GM18858 (cell line): ENCODE measurements around the gene ANAPC15.
"Not testable (repeated sequence)": the region's sequence is repeated elsewhere in the genome, so short reads cannot be mapped to it uniquely, and the experiment has no call there.

ENCODE experiments used
- ATAC-seq: cut with Tn5 transposase; IDR thresholded peaks from one replicate; pipeline ENCODE4 v1.9.1; 2021; ENCODE audit not compliant: unreplicated experiment

The ANAPC15 gene

DNA sequence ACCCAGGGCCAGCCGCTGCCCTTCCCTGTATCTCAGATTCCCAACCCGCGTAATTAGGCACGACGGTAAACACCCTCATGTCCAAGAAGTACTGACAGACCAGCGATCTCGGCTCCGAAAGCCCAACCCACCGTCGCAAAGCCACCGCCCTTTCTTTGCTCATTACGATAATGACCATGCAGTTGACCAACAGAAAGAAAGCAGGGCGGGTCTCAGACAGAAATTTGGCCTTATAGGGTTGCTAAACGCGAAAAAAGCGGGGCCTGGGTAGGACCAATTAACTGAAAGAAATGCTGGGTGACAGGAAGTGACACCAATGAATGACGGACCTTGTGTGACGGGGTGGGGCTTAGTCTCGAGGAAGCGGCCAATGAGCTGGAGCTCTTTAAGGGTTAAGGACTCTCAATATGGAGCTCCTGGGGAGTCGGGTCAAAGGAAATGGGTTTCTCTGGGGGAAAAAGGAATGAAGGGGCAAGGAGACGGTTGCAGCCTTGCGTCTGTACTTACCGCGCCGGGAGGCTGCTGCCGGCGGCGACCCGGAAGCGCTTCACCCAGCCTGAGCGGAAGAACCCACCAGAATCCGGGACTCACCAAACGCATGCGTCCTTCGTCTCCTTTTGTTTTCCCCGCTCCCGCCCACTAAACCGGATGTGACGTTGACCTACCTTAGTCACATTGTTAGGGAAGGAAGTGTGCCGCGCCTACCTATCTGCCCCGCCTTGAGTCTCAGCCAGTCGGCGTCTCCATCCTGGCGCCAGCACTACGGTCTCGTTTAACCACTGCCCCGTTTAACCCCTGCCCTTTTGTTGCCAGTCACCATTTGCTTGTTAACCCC, at the start of gene ANAPC15:
Gene ANAPC15, minus strand, starts transcription at position 553 of the 835 bp plus-strand sequence. CDS start 1,419 bp downstream, outside the sequence.
- ATAC-seq, result peak; percentile 71

DNA sequence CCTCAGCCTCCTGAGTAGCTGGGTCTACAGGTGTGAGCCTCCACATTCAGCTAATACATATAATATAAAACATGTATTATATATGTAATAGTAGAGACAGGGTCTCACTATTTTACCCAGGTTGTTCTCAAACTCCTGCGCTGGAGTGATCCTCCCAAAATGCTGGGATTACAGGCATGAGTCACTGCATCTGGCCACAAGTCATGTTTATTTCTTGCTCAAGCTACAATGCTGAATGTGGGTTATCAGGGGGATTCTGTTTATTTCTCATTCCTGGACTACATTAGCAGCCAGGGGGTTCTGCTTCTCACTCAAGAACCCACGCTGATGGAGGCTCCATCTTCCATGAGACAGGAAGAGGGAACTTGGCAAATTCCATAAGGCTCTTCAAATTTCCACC, 47.8 kb upstream of the ANAPC15 start:
- ATAC-seq, result no peak

- no peak for ATAC-seq
These were observed 44.6 kb upstream of the ANAPC15 start for GRCh38 chr11:72157131-72157530.

GRCh38 chr11:72155751-72156150, 43.3 kb upstream of the ANAPC15 start:
- no peak for ATAC-seq

DNA sequence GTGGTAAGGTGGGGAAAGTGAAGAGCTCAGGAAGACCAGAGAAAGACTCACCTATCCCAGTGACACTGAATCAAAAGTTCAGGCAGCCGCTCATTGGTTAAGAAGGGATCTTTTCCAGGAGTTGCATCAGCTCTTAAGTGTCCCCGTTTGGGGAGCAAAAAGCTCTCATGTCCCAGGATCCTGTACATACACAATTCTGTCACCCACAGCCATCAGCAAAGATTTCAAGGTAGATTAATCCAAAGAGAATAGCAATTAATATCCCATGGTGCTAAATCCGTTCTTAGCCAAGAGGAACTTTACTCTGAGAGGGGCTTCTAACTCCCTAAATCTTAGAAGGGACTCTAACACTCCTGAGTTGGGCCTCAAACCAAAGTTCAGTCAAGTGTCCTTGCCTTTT, 42.3 kb upstream of the ANAPC15 start:
- no peak for ATAC-seq

- not testable (repeated sequence) for ATAC-seq
These were observed 41.4 kb upstream of the ANAPC15 start for GRCh38 chr11:72153874-72154273.

DNA sequence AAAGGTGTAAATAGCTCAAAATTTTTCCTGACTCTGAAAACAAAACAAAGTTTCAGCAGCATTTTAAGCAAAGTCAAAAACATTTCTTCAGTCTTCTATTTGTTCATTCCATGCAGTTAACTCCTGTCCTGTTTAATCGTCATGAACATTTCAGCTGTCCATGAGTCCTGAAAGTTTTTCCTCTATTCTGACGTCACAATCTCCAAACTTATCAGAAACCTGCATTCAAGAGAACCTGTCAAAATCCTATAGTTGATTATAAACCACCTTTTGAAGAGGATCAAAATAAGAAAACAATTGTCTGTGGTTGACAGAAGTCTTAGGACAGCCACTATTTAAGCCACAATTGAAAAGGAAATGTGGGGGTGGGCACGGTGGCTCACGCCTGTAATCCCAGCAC, 38.4 kb upstream of the ANAPC15 start:
- no peak for ATAC-seq

DNA sequence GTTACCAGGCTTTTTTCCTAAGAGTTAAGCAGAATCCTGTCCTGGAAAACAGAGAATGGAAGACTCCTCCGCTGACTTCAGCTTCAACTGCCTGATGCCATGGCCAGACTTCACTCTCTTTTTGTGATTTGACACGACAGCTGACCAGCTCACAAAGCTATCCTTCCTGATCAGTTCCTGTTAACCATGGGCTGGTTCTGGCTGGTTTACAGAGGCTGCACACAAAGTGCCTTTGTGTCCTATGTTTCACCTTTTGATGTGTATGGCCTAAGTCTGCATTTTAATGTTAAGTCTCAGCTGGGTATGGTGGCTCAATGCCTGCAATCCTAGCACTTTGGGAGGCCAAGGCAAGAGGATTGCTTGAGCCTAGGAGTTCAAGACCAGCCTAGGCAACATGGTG, 34.1 kb upstream of the ANAPC15 start:
- no peak for ATAC-seq

- no peak for ATAC-seq
These were observed 32.5 kb upstream of the ANAPC15 start for GRCh38 chr11:72144807-72145565.

GRCh38 chr11:72142543-72142942, 30.0 kb upstream of the ANAPC15 start:
- ATAC-seq, result not testable (repeated sequence)

DNA sequence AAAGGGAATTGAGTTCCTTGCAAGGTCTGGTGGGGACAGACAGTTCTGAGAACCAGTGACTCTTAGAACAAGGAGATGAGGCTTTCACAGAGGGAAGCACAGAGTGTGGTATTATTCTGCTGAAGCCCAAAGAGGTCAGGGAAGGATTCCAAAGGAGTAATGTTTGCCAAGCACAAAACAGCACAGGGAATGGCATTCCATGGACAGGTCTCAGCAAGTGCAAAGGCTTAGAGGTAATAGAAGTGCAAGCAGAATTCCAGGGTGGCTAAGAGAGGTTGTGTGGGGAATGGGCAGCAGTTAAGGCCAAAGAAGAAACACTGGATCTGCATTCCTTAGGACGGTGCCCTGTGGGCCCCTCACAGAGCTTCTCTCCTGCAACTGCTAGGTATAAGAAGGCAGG, 29.6 kb upstream of the ANAPC15 start:
- ATAC-seq, result not testable (repeated sequence)

GRCh38 chr11:72141066-72141465, 28.6 kb upstream of the ANAPC15 start:
- no peak for ATAC-seq

- no peak for ATAC-seq
These were observed 28.2 kb upstream of the ANAPC15 start for GRCh38 chr11:72140661-72141060.

- ATAC-seq, result no peak
These were observed 27.0 kb upstream of the ANAPC15 start for GRCh38 chr11:72139500-72139899.

- ATAC-seq, result no peak
These were observed 26.4 kb upstream of the ANAPC15 start for GRCh38 chr11:72138821-72139390.

DNA sequence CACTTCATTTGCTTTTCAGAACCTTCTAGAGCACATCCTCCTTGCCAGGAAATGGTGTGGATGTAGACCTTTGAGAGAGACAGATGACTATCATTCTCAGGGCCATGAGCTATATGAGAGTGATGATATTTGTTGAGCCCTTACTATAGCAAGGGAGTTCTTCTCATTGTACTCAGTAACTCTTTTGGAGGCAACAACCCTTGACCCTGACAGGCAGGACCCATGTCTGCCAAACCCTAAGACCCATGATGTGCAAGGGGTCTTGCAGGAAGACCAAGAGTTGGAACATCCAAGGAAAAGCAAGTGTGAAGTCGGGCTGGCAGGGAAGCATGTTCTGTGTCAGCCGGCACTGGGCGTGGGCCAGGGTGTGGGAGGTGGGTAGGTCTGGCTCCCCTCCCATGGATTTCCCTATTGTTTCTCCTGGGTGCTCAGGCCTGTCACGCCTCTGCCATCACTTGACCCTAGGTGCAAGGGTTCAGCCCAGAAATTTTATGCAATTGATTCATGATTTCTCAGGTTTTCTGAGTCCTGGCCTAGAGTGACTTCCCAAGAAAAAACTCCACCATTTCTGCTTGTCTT, 24.3 kb upstream of the ANAPC15 start:
- no peak for ATAC-seq

DNA sequence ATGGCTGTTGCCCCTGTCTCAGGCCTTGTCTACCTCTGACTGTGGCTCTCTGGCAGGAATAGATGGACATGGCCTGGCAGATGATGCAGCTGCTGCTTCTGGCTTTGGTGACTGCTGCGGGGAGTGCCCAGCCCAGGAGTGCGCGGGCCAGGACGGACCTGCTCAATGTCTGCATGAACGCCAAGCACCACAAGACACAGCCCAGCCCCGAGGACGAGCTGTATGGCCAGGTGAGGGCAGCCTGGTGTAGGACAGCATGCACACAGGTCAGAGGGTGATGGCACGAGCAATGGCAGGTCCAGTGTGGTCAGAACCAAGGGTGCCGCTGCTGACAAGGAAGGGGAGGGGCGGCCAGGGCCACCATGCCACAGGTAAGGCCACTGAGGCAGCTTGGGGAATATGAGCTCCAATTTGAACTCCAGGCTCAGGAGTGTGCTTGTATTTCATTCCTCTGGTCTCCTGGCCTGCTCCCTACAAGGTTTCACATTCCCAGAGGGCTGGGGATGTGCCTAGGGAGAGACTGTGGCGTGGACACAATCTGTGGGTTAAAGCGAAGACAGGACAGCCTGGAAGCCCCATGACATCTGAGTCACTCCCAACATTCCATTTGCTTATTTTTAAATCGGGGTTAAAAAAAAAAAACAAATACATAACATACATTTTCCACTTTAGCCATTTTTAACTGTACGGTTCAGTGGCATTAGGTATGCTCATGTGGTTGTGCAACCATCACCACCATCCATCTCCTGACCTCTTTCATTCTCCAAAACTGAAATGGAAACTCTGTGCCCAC, 23.6 kb upstream of the ANAPC15 start:
- ATAC-seq, result no peak

- ATAC-seq, result not testable (repeated sequence)
These were observed 23.0 kb upstream of the ANAPC15 start, which contains the start of gene FOLR3 for GRCh38 chr11:72135473-72135872. Gene FOLR3, plus strand, starts transcription at chr11:72135725. Its CDS starts 228 bp downstream, at chr11:72135953.

DNA sequence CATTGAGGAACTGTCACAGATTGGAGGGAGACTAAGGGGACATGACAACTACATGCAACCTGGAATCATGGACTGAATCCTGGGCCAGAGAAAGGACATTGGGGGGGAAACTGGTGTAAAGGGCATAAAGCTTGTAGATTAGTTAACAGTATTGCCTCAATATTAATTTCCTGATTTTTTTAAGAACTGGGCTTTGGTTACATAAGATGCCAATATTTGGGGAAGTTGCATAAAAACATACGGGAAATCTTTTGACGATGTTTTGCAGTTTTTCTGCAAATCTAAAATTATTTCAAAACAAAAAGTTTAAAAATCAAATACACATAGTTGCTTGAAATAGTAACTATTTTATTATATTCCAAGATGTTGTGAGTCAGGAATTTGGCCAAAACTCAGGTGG, 20.2 kb upstream of the ANAPC15 start:
- no peak for ATAC-seq

DNA sequence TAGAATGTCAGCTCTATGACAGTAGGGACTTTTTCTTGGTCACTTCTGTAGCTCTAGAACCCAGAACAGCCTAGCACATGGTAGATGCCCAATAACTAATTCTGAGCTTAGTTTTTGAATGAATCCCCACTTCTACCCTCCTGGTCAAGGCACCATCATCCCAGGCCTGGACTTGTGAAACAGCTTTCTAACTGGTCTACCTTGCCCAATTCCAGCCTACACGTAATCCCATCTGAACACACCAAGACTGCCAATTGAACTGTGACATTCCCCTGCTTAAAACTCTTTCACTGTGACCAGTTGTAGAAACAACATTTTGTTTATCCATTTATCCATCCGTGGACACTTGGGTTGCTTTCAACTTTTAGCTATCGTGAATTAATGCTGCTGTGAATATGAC, 16.9 kb upstream of the ANAPC15 start:
- ATAC-seq, result no peak

DNA sequence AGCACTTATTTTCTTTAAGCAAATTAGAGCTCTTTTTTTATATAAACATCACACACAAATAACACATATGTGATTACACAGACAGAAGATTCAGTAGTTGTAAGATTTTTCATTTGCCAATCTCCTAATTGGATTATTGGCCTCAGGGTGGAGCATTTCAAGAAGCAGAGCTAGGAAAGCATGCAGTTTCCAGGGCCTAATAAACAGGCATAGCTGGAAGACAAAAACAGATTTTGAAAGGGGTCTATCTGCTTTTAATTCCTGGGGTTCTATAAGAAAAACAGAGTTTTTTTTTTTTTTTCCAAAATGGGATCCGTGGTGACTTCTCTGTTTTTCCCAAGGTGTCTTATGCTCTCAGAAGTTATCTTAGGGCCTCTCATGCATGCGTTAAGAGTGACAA, 15.4 kb upstream of the ANAPC15 start:
- ATAC-seq, result no peak
